ENCODE results near the gene SRM. TPM values are rescaled to one million over a fixed set of nuclear protein-coding genes. Genes with fewer than 3 reads are reported as not detected.
A peak's percentile ranks its signal among the peaks of the same experiment; 100 is the strongest.
"Not testable (repeated sequence)": the region's sequence is repeated elsewhere in the genome, so short reads cannot be mapped to it uniquely, and the experiment has no call there.

Gene SRM
- total RNA-seq (100 to 1,000 TPM; 423 to 438 TPM), polyA plus RNA-seq (169 TPM)

DNA sequence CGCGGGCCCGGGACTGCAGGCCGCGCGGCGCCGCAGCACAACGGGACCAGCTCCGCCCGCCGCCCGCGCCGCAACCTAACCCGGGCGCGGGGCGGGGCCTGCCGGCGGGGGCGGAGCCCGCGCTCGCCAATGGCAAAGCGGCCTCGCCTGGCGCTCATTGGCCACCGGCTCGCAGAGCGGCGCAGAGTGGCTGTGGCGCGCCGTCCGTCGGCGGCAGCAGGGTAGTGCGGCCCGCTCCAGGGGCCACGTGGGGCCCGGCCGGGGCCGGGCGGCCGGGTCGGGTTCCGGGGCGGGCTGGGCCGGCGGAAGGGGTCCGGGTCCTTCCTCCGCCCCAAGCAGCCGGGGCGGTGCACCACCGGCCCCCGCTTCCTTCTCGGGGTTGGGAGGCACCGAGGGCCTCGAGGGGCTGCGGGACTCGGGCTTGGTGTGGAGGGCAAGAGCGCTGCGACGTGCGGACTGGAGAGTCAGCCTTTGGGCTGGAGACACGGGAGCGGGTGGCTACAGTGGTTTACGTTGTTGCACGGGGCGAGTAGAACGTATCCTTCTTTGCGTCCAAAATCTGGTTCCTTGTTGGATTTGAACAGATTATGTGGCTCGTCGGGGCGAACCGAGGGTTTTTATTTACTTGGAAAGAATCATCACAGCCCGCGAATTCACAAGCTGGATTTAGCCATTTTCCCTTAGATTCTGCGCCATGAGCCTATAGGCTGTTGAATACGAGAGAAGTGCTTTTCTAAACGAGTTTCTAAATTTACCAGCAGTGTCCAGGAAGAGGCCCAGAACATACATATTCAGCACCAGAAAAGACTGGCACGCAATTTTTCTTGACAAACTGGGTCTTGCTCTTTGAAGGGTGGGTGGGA, at the start of gene SRM:
Gene SRM, minus strand, starts transcription at position 51 of the 863 bp plus-strand sequence. CDS start 75 bp downstream, outside the sequence.
- H3K36me3 ChIP-seq (ENCODE audit: insufficient read depth, low read length) = no peaks in the 10 kb centered on the region
- H3K9me3 Mint-ChIP-seq = no peaks in the 10 kb centered on the region
- H3K4me3 ChIP-seq (ENCODE audit: low read length) = peak within 1 kb of the TSS; percentile 63
- peak; percentile 86 to 92 (median 90) for DNase-seq
- peak within 1 kb of the TSS; percentile 79 for H3K27ac ChIP-seq (ENCODE audit: low read depth, low read length)
- peak within 1 kb of the TSS; percentile 91 to 99 (median 97) for H3K27ac Mint-ChIP-seq
- H3K4me1 Mint-ChIP-seq = peaks cover 30 to 40% (median 35%) of the 10 kb centered on the region in 3 donors
- peak within 1 kb of the TSS; percentile 89 to 97 (median 93) for H3K4me3 Mint-ChIP-seq
- ChIA-PET POLR2A (interaction anchor here (0.7 to 3.4 kb wide), 8 partner anchors 15 to 660 kb away, joined by 3 to 18 read pairs (median 4); partner anchors contain the start of genes EXOSC10, MTOR and TARDBP), CTCF (interaction anchor here (0.6 to 3.2 kb wide), 8 partner anchors 11 to 151 kb away, joined by 3 to 27 read pairs (median 4); partner anchors contain the start of gene TARDBP)
- H3K9me3 ChIP-seq (ENCODE audit: low read length) = no peaks in the 10 kb centered on the region
- peaks cover 3 to 39% (median 5%) of the 10 kb centered on the region in 3 donors for H3K36me3 Mint-ChIP-seq
- H3K4me1 ChIP-seq (ENCODE audit: insufficient read depth, low read length) = peaks cover 25% of the 10 kb centered on the region
- no peaks in the 10 kb centered on the region for H3K27me3 Mint-ChIP-seq
- H3K27me3 ChIP-seq (ENCODE audit: insufficient read depth, low read length, poor library complexity, severe bottlenecking) = no peaks in the 10 kb centered on the region

- no peak overlapping the region for H3K27ac Mint-ChIP-seq
- CTCF ChIA-PET = interaction anchor here (1.4 kb wide), 1 partner anchor 132 kb away, joined by 3 read pairs; no protein-coding TSS in a partner anchor
- DNase-seq = no peak
- H3K9me3 Mint-ChIP-seq = no peaks in the 10 kb centered on the region
- peaks cover 0 to 81% (median 31%) of the 10 kb centered on the region in 3 donors for H3K36me3 Mint-ChIP-seq
- peaks cover 33% of the 10 kb centered on the region for H3K36me3 ChIP-seq (ENCODE audit: insufficient read depth, low read length)
- H3K27me3 Mint-ChIP-seq = no peaks in the 10 kb centered on the region
- no peak overlapping the region for H3K27ac ChIP-seq (ENCODE audit: low read depth, low read length)
- no peak overlapping the region for H3K4me3 Mint-ChIP-seq
- no peaks in the 10 kb centered on the region for H3K27me3 ChIP-seq (ENCODE audit: insufficient read depth, low read length, poor library complexity, severe bottlenecking)
- no peak overlapping the region for H3K4me3 ChIP-seq (ENCODE audit: low read length)
- no peaks in the 10 kb centered on the region for H3K4me1 ChIP-seq (ENCODE audit: insufficient read depth, low read length)
- no peaks in the 10 kb centered on the region for H3K4me1 Mint-ChIP-seq
- POLR2A ChIA-PET = no interaction called here
- H3K9me3 ChIP-seq (ENCODE audit: low read length) = no peaks in the 10 kb centered on the region
Observed at GRCh38 chr1:11109047-11109760, 49.4 kb upstream of the SRM start.

GRCh38 chr1:11107599-11107998, 47.8 kb upstream of the SRM start:
- POLR2A ChIA-PET = no interaction called here
- H3K9me3 Mint-ChIP-seq = no peaks in the 10 kb centered on the region
- H3K27ac Mint-ChIP-seq = peak overlapping the region in 1 of 8 donors; percentile 84
- no peaks in the 10 kb centered on the region for H3K27me3 ChIP-seq (ENCODE audit: insufficient read depth, low read length, poor library complexity, severe bottlenecking)
- no peak overlapping the region for H3K4me3 ChIP-seq (ENCODE audit: low read length)
- no peaks in the 10 kb centered on the region for H3K27me3 Mint-ChIP-seq
- no peak overlapping the region for H3K4me3 Mint-ChIP-seq
- DNase-seq = no peak
- peaks cover 29% of the 10 kb centered on the region for H3K36me3 ChIP-seq (ENCODE audit: insufficient read depth, low read length)
- no peaks in the 10 kb centered on the region for H3K4me1 Mint-ChIP-seq
- H3K27ac ChIP-seq (ENCODE audit: low read depth, low read length) = no peak overlapping the region
- H3K9me3 ChIP-seq (ENCODE audit: low read length) = no peaks in the 10 kb centered on the region
- H3K36me3 Mint-ChIP-seq = peaks cover 0 to 67% (median 25%) of the 10 kb centered on the region in 3 donors
- no peaks in the 10 kb centered on the region for H3K4me1 ChIP-seq (ENCODE audit: insufficient read depth, low read length)
- CTCF ChIA-PET = interaction anchor here (1.1 kb wide), 1 partner anchor 70 kb away, joined by 3 read pairs; no protein-coding TSS in a partner anchor

- peaks cover 21% of the 10 kb centered on the region for H3K36me3 ChIP-seq (ENCODE audit: insufficient read depth, low read length)
- Mint-ChIP-seq H3K27ac (peak overlapping the region in 2 of 8 donors; percentile 50 to 62), H3K27me3 (no peaks in the 10 kb centered on the region), H3K4me3 (peak overlapping the region in 1 of 7 donors; percentile 18), H3K36me3 (peaks cover 0 to 49% (median 19%) of the 10 kb centered on the region in 3 donors), H3K4me1 (peaks cover 0 to 5% (median 3%) of the 10 kb centered on the region in 3 donors), H3K9me3 (no peaks in the 10 kb centered on the region)
- H3K27ac ChIP-seq (ENCODE audit: low read depth, low read length) = no peak overlapping the region
- H3K4me3 ChIP-seq (ENCODE audit: low read length) = no peak overlapping the region
- H3K9me3 ChIP-seq (ENCODE audit: low read length) = no peaks in the 10 kb centered on the region
- no peaks in the 10 kb centered on the region for H3K4me1 ChIP-seq (ENCODE audit: insufficient read depth, low read length)
- DNase-seq = no peak
- POLR2A ChIA-PET = no interaction called here
- CTCF ChIA-PET = interaction anchor here (0.6 kb wide), 1 partner anchor 10 kb away, joined by 3 read pairs; no protein-coding TSS in a partner anchor
- H3K27me3 ChIP-seq (ENCODE audit: insufficient read depth, low read length, poor library complexity, severe bottlenecking) = no peaks in the 10 kb centered on the region
Observed at GRCh38 chr1:11105586-11105985, 45.8 kb upstream of the SRM start.

- H3K9me3 Mint-ChIP-seq = no peaks in the 10 kb centered on the region
- CTCF ChIA-PET = interaction anchor here (1.5 kb wide), 1 partner anchor 42 kb away, joined by 3 read pairs; the partner anchor contains the start of gene SRM
- Histone ChIP-seq H3K9me3 (ENCODE audit: low read length) (no peaks in the 10 kb centered on the region), H3K27me3 (ENCODE audit: insufficient read depth, low read length, poor library complexity, severe bottlenecking) (no peaks in the 10 kb centered on the region), H3K27ac (ENCODE audit: low read depth, low read length) (no peak overlapping the region), H3K4me3 (ENCODE audit: low read length) (no peak overlapping the region), H3K36me3 (ENCODE audit: insufficient read depth, low read length) (peaks cover 10% of the 10 kb centered on the region), H3K4me1 (ENCODE audit: insufficient read depth, low read length) (peaks cover 18% of the 10 kb centered on the region)
- POLR2A ChIA-PET = no interaction called here
- no peaks in the 10 kb centered on the region for H3K27me3 Mint-ChIP-seq
- H3K4me3 Mint-ChIP-seq = peak overlapping the region; percentile 21 to 82 (median 60)
- peaks cover 0 to 31% (median 6%) of the 10 kb centered on the region in 3 donors for H3K36me3 Mint-ChIP-seq
- peaks cover 19 to 26% (median 20%) of the 10 kb centered on the region in 3 donors for H3K4me1 Mint-ChIP-seq
- DNase-seq = no peak
- H3K27ac Mint-ChIP-seq = peak overlapping the region in 5 of 8 donors; percentile 24 to 91 (median 57)
Observed at GRCh38 chr1:11101347-11101746, 41.5 kb upstream of the SRM start.

GRCh38 chr1:11100806-11101205, 41.0 kb upstream of the SRM start:
- DNase-seq; H3K36me3 ChIP-seq (ENCODE audit: insufficient read depth, low read length); POLR2A ChIA-PET; H3K27me3 ChIP-seq (ENCODE audit: insufficient read depth, low read length, poor library complexity, severe bottlenecking); H3K9me3 Mint-ChIP-seq; H3K9me3 ChIP-seq (ENCODE audit: low read length); H3K4me3 ChIP-seq (ENCODE audit: low read length); H3K27me3 Mint-ChIP-seq; H3K27ac ChIP-seq (ENCODE audit: low read depth, low read length); H3K27ac Mint-ChIP-seq: not testable (repeated sequence)
- Mint-ChIP-seq H3K4me1 (peaks cover 19 to 26% (median 20%) of the 10 kb centered on the region in 3 donors), H3K36me3 (peaks cover 0 to 30% (median under 1%) of the 10 kb centered on the region in 3 donors), H3K4me3 (peak overlapping the region in 3 of 7 donors; percentile 16 to 72 (median 60))
- H3K4me1 ChIP-seq (ENCODE audit: insufficient read depth, low read length) = peaks cover 18% of the 10 kb centered on the region
- CTCF ChIA-PET = interaction anchor here (1.5 kb wide), 1 partner anchor 41 kb away, joined by 3 read pairs; the partner anchor contains the start of gene SRM

DNA sequence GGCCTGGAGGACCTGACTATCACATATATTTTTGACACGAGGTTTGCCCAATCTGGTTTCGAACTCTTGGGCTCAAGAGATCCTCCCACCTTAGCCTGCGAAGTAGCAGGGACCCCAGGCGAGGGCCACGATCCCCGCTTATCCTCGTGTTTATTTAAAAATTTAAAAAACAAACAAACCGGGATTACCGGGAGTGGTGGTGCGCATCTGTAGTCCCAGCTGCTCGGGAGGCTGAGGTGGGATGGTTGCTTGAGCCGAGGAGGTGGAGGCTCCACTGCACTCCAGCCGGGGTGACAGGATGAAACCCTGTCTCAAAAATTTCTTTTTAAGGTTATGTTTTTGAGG, 40.3 kb upstream of the SRM start:
- Mint-ChIP-seq H3K27ac (peak overlapping the region; percentile 90 to 96 (median 96)), H3K36me3 (peaks cover 0 to 28% (median 4%) of the 10 kb centered on the region in 3 donors), H3K4me3 (peak overlapping the region; percentile 90 to 98 (median 93)), H3K4me1 (peaks cover 19 to 26% (median 20%) of the 10 kb centered on the region in 3 donors), H3K27me3 (no peaks in the 10 kb centered on the region), H3K9me3 (no peaks in the 10 kb centered on the region)
- peak overlapping the region; percentile 83 for H3K4me3 ChIP-seq (ENCODE audit: low read length)
- peaks cover 18% of the 10 kb centered on the region for H3K4me1 ChIP-seq (ENCODE audit: insufficient read depth, low read length)
- H3K9me3 ChIP-seq (ENCODE audit: low read length) = no peaks in the 10 kb centered on the region
- ChIA-PET CTCF (interaction anchor here (4.2 kb wide), 1 partner anchor 63 kb away, joined by 32 read pairs; no protein-coding TSS in a partner anchor), POLR2A (interaction anchor here (1.0 to 1.7 kb wide), 3 partner anchors 24 to 88 kb away, joined by 3 to 9 read pairs (median 3); partner anchors contain the start of gene TARDBP)
- DNase-seq = no peak
- peak overlapping the region; percentile 94 for H3K27ac ChIP-seq (ENCODE audit: low read depth, low read length)
- H3K36me3 ChIP-seq (ENCODE audit: insufficient read depth, low read length) = peaks cover 15% of the 10 kb centered on the region
- no peaks in the 10 kb centered on the region for H3K27me3 ChIP-seq (ENCODE audit: insufficient read depth, low read length, poor library complexity, severe bottlenecking)

All from CD8-positive, alpha-beta memory T cell (primary cell).